K562 (cell line): ENCODE results near the gene USP31. TPM values are rescaled to one million over a fixed set of nuclear protein-coding genes. Genes with fewer than 3 reads are reported as not detected.

Experiments used
- ARID2 ChIP-seq: fragments of 450-650 bp; IDR thresholded peaks from 2 replicates; pipeline ENCODE4 v1.6.1; 2017; ENCODE audit warnings: antibody characterized with exemption, mild to moderate bottlenecking
- DPF2 ChIP-seq: fragments of 450-650 bp; IDR thresholded peaks from 2 replicates; pipeline ENCODE4 v1.6.1; 2016
- E2F3 ChIP-seq: fragments of 250-450 bp; sonication (Bioruptor Pico); IDR thresholded peaks from 2 replicates; pipeline ENCODE4 v1.4.0; 2020; ENCODE audit warnings: mild to moderate bottlenecking
- GTF2E2 ChIP-seq: fragments of 200-800 bp; sonication (Bioruptor generic); IDR thresholded peaks from 2 replicates; pipeline ENCODE4 v1.6.1; 2016; ENCODE audit warnings: missing genetic modification characterization, missing compliant biosample characterization
- HDGF ChIP-seq: fragments of 450-650 bp; IDR thresholded peaks from 2 replicates; pipeline ENCODE4 v1.6.1; 2016
- MTA3 ChIP-seq: fragments of 450-650 bp; formaldehyde crosslinking; IDR thresholded peaks from 2 replicates; pipeline ENCODE4 v1.6.1; 2017; ENCODE audit warnings: mild to moderate bottlenecking, borderline replicate concordance
- PML ChIP-seq: IDR thresholded peaks from 2 replicates; pipeline ENCODE4 v1.6.1; 2012; ENCODE audit warnings: low read length, inconsistent platforms
- POLR2AphosphoS2 ChIP-seq: IDR thresholded peaks from 2 replicates; pipeline ENCODE4 v1.6.1; 2012; ENCODE audit warnings: low read length, improper control_type of control experiment
- PRMT5 ChIP-seq: sonication (generic); formaldehyde crosslinking; IDR thresholded peaks from 2 replicates; pipeline ENCODE4 v1.5.0; 2020; ENCODE audit warnings: missing genetic modification reagents
- RBM17 ChIP-seq: fragments of 200-400 bp; formaldehyde crosslinking; IDR thresholded peaks from 2 replicates; pipeline ENCODE4 v1.6.1; 2017; ENCODE audit warnings: low read depth, mild to moderate bottlenecking, low read length, borderline replicate concordance
- SMAD1 ChIP-seq: fragments of 150-350 bp; IDR thresholded peaks from 2 replicates; pipeline ENCODE4 v1.6.1; 2014; ENCODE audit warnings: low read length, low read depth; ENCODE audit not compliant: partially characterized antibody
- TAL1 ChIP-seq: fragments of 450-650 bp; IDR thresholded peaks from 2 replicates; pipeline ENCODE4 v1.6.1; 2016; ENCODE audit warnings: mild to moderate bottlenecking
- TEAD1 ChIP-seq, 2 experiments: fragments of 450-650 bp in 1 of 2; sonication (generic) in 1 of 2; formaldehyde crosslinking; IDR thresholded peaks; 2 replicates each; pipeline versions ENCODE4 v1.4.0 to v1.8.0; 2020 to 2022; ENCODE audit warnings: mild to moderate bottlenecking in 2 of 2, missing genetic modification reagents in 1 of 2
- TSC22D4 ChIP-seq: fragments of 450-650 bp; IDR thresholded peaks from 2 replicates; pipeline ENCODE4 v1.6.1; 2016; ENCODE audit warnings: missing genetic modification characterization, missing biosample characterization, control low read depth
- XRCC4 ChIP-seq: IDR thresholded peaks from one replicate; pipeline ENCODE4 v1.6.1; 2011; ENCODE audit not compliant: insufficient read depth, insufficient read length; ENCODE audit errors: extremely low read depth
- ZNF77 ChIP-seq: fragments of 250-450 bp; sonication (Bioruptor Pico); IDR thresholded peaks from 2 replicates; pipeline ENCODE4 v1.5.0; 2020
- ZSCAN29 ChIP-seq: fragments of 450-650 bp; IDR thresholded peaks from 2 replicates; pipeline ENCODE4 v1.6.1; 2017
- polyA plus RNA-seq, 8 experiments: library from polyadenylated mRNA; depleted of rRNA in 4 of 8; stranded (reverse) in 5 of 8; unstranded in 3 of 8; fragments of >200 nt; fragmentation: Nextera tagmentation in 2 of 8; fragmentation: Illumina TruSeq in 1 of 8; extraction: Ambion mirVana in 2 of 8; extraction: Trizol in 1 of 8; gene quantifications; 2 replicates each; pipeline versions ENCODE4 v1.2.1 to v1.2.3, GENCODE V29; 2011 to 2014; ENCODE audit warnings: inconsistent platforms in 1 of 8, missing spikeins in 1 of 8
- total RNA-seq, 7 experiments: library from RNA; depleted of rRNA in 6 of 7; stranded (reverse); fragments of >200 nt in 6 of 7; fragmentation: Illumina TruSeq in 2 of 7; extraction: Trizol in 2 of 7; gene quantifications; 2 replicates each; pipeline versions ENCODE4 v1.2.1 to v1.2.3, GENCODE V29; 2011 to 2021; ENCODE audit warnings: low replicate concordance in 1 of 7
- TF ChIP-seq, protein P1 (sequence below): fragments of 450-650 bp; IDR thresholded peaks from 2 replicates; pipeline ENCODE4 v1.6.1; 2016; ENCODE audit warnings: mild to moderate bottlenecking, moderate library complexity
- TF ChIP-seq, protein P2 (sequence below), 2 experiments: fragments of 200-800 bp in 1 of 2; sonication (Bioruptor generic) in 1 of 2; sonication (generic) in 1 of 2; formaldehyde crosslinking in 1 of 2; IDR thresholded peaks in 1 of 2; conservative IDR thresholded peaks in 1 of 2; 2 replicates each; pipeline versions ENCODE4 v1.5.0 to v1.6.1; 2016 to 2020; ENCODE audit warnings: missing compliant biosample characterization in 1 of 2, missing genetic modification characterization in 1 of 2, missing genetic modification reagents in 1 of 2

Gene USP31
- total and polyA plus RNA-seq, 9 of the 15 experiments (the other 6 are each of a cell fraction or from before 2014, with no cell fraction given): 0.56 to 4.9 (median 2.9) TPM

DNA sequence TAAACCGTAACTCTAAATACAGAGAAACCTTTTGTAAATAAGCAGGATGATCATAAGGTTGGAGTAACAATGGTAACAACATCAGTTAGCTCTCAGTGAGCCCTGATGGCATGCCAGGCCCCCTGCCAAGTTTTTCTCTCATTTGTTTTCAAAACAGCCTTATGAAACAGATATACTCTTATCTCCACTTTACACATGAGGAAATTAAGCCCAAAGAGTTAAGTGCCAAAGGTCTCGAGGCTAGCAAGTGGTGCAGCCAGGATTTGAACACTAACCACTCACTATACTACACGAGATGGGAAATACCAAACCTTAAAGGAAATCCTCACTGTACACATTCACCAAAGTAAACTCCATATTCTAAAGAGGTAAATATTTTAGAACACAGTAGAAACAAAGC is 15.0 kb downstream of the USP31 start (continued):
- TF ChIP-seq, protein P1, sequence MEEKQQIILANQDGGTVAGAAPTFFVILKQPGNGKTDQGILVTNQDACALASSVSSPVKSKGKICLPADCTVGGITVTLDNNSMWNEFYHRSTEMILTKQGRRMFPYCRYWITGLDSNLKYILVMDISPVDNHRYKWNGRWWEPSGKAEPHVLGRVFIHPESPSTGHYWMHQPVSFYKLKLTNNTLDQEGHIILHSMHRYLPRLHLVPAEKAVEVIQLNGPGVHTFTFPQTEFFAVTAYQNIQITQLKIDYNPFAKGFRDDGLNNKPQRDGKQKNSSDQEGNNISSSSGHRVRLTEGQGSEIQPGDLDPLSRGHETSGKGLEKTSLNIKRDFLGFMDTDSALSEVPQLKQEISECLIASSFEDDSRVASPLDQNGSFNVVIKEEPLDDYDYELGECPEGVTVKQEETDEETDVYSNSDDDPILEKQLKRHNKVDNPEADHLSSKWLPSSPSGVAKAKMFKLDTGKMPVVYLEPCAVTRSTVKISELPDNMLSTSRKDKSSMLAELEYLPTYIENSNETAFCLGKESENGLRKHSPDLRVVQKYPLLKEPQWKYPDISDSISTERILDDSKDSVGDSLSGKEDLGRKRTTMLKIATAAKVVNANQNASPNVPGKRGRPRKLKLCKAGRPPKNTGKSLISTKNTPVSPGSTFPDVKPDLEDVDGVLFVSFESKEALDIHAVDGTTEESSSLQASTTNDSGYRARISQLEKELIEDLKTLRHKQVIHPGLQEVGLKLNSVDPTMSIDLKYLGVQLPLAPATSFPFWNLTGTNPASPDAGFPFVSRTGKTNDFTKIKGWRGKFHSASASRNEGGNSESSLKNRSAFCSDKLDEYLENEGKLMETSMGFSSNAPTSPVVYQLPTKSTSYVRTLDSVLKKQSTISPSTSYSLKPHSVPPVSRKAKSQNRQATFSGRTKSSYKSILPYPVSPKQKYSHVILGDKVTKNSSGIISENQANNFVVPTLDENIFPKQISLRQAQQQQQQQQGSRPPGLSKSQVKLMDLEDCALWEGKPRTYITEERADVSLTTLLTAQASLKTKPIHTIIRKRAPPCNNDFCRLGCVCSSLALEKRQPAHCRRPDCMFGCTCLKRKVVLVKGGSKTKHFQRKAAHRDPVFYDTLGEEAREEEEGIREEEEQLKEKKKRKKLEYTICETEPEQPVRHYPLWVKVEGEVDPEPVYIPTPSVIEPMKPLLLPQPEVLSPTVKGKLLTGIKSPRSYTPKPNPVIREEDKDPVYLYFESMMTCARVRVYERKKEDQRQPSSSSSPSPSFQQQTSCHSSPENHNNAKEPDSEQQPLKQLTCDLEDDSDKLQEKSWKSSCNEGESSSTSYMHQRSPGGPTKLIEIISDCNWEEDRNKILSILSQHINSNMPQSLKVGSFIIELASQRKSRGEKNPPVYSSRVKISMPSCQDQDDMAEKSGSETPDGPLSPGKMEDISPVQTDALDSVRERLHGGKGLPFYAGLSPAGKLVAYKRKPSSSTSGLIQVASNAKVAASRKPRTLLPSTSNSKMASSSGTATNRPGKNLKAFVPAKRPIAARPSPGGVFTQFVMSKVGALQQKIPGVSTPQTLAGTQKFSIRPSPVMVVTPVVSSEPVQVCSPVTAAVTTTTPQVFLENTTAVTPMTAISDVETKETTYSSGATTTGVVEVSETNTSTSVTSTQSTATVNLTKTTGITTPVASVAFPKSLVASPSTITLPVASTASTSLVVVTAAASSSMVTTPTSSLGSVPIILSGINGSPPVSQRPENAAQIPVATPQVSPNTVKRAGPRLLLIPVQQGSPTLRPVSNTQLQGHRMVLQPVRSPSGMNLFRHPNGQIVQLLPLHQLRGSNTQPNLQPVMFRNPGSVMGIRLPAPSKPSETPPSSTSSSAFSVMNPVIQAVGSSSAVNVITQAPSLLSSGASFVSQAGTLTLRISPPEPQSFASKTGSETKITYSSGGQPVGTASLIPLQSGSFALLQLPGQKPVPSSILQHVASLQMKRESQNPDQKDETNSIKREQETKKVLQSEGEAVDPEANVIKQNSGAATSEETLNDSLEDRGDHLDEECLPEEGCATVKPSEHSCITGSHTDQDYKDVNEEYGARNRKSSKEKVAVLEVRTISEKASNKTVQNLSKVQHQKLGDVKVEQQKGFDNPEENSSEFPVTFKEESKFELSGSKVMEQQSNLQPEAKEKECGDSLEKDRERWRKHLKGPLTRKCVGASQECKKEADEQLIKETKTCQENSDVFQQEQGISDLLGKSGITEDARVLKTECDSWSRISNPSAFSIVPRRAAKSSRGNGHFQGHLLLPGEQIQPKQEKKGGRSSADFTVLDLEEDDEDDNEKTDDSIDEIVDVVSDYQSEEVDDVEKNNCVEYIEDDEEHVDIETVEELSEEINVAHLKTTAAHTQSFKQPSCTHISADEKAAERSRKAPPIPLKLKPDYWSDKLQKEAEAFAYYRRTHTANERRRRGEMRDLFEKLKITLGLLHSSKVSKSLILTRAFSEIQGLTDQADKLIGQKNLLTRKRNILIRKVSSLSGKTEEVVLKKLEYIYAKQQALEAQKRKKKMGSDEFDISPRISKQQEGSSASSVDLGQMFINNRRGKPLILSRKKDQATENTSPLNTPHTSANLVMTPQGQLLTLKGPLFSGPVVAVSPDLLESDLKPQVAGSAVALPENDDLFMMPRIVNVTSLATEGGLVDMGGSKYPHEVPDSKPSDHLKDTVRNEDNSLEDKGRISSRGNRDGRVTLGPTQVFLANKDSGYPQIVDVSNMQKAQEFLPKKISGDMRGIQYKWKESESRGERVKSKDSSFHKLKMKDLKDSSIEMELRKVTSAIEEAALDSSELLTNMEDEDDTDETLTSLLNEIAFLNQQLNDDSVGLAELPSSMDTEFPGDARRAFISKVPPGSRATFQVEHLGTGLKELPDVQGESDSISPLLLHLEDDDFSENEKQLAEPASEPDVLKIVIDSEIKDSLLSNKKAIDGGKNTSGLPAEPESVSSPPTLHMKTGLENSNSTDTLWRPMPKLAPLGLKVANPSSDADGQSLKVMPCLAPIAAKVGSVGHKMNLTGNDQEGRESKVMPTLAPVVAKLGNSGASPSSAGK: no peak
- TF ChIP-seq, protein P2, sequence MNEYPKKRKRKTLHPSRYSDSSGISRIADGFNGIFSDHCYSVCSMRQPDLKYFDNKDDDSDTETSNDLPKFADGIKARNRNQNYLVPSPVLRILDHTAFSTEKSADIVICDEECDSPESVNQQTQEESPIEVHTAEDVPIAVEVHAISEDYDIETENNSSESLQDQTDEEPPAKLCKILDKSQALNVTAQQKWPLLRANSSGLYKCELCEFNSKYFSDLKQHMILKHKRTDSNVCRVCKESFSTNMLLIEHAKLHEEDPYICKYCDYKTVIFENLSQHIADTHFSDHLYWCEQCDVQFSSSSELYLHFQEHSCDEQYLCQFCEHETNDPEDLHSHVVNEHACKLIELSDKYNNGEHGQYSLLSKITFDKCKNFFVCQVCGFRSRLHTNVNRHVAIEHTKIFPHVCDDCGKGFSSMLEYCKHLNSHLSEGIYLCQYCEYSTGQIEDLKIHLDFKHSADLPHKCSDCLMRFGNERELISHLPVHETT (CRISPR knock-in tag; conservative IDR thresholded peaks at IDR 0.05 in 1 of 2, IDR thresholded peaks at IDR 0.05 in 1 of 2): no peak
- TF ChIP-seq TAL1 (peak; percentile 73), PML (peak; percentile 27; the same call in 1 of the 2 replicates), ZNF77 (CRISPR knock-in tag) (no peak), E2F3 (no peak), ARID2 (no peak), DPF2 (peak; percentile 52; the same call in 1 of the 2 replicates), TEAD1 (CRISPR knock-in tag; IDR thresholded peaks at IDR 0.05) (no peak), SMAD1 (no peak), ZSCAN29 (no peak), HDGF (no peak), PRMT5 (CRISPR knock-in tag) (no peak), RBM17 (no peak), MTA3 (no peak), GTF2E2 (tag) (no peak), TSC22D4 (tag) (no peak), XRCC4 (no peak), POLR2AphosphoS2 (no peak)
